ENCODE data around the gene TSPEAR. TPM values are rescaled to one million over a fixed set of nuclear protein-coding genes. Genes with fewer than 3 reads are reported as not detected.
"Not testable (repeated sequence)": the region's sequence is repeated elsewhere in the genome, so short reads cannot be mapped to it uniquely, and the experiment has no call there.

TSPEAR gene
- total RNA-seq, 4 donors from 2014 or later, result under 0.01 to 0.23 TPM; not detected in 2

- no peak overlapping the region for H3K4me3 ChIP-seq
- intact Hi-C loops (cut with DNase I), result no loop called here
- 36% methylated on average over 9 of the region's 21 CpGs for WGBS
- peaks cover 0 to 25% (median 18%) of the 10 kb centered on the region in 4 donors for H3K9me3 ChIP-seq
- peaks cover 0 to 48% (median 0%) of the 10 kb centered on the region in 4 donors for H3K27me3 ChIP-seq
- peak; percentile 68 for DNase-seq (ENCODE audit: extremely low spot score)
- H3K36me3 ChIP-seq, result no peaks in the 10 kb centered on the region
- TF ChIP-seq POLR2AphosphoS5 (IDR thresholded peaks at IDR 0.05), result no peak
- no peak for TF ChIP-seq CTCF (IDR thresholded peaks at IDR 0.05)
- no peak for TF ChIP-seq EP300 (IDR thresholded peaks at IDR 0.05)
- no peak for TF ChIP-seq POLR2A (IDR thresholded peaks at IDR 0.05; ENCODE audit: low read depth)
- no peaks in the 10 kb centered on the region for H3K4me1 ChIP-seq
- H3K27ac ChIP-seq (replicated peaks in 1 of 4), result no peak overlapping the region
Observed at GRCh38 chr21:44574457-44575306, 136.7 kb downstream of the TSPEAR start.

GRCh38 chr21:44573630-44574456 lies 137.5 kb downstream of the TSPEAR start, which contains the start of gene KRTAP10-4:
Gene KRTAP10-4 (plus strand): TSS chr21:44573729. CDS start chr21:44573759, 30 bp downstream.
- H3K27ac ChIP-seq (replicated peaks in 1 of 4); intact Hi-C loops (cut with DNase I); H3K36me3 ChIP-seq; H3K4me1 ChIP-seq; H3K4me3 ChIP-seq: not testable (repeated sequence)
- DNase-seq (ENCODE audit: extremely low spot score), result peak; percentile 29
- 55% methylated on average over 8 of the region's 25 CpGs for WGBS
- peaks cover 0 to 49% (median 0%) of the 10 kb centered on the region in 4 donors for H3K27me3 ChIP-seq
- H3K9me3 ChIP-seq, result peaks cover 0 to 25% (median 18%) of the 10 kb centered on the region in 4 donors

- Histone ChIP-seq H3K36me3 (no peaks in the 10 kb centered on the region), H3K27ac (replicated peaks in 1 of 4) (no peak overlapping the region), H3K9me3 (peaks cover 0 to 25% (median 18%) of the 10 kb centered on the region in 4 donors), H3K4me1 (no peaks in the 10 kb centered on the region), H3K27me3 (peaks cover 0 to 56% (median 0%) of the 10 kb centered on the region in 4 donors), H3K4me3 (no peak overlapping the region)
- DNase-seq (ENCODE audit: extremely low spot score), result peak; percentile 62
- 87% methylated on average over 15 of the region's 15 CpGs for WGBS
- intact Hi-C loops (cut with DNase I), result no loop called here
- TF ChIP-seq POLR2AphosphoS5 (IDR thresholded peaks at IDR 0.05) (no peak), CTCF (IDR thresholded peaks at IDR 0.05) (no peak), EP300 (IDR thresholded peaks at IDR 0.05) (no peak), POLR2A (IDR thresholded peaks at IDR 0.05; ENCODE audit: low read depth) (no peak)
Observed at GRCh38 chr21:44572959-44573583, 138.3 kb downstream of the TSPEAR start.

- 89% methylated on average over 39 of the region's 40 CpGs for WGBS
- DNase-seq (ENCODE audit: extremely low spot score), result peak; percentile 62
- intact Hi-C loops (cut with DNase I), result no loop called here
- Histone ChIP-seq H3K9me3 (peaks cover 0 to 20% (median 13%) of the 10 kb centered on the region in 4 donors), H3K27me3 (peaks cover 0 to 58% (median 0%) of the 10 kb centered on the region in 4 donors), H3K36me3 (no peaks in the 10 kb centered on the region), H3K4me1 (no peaks in the 10 kb centered on the region), H3K4me3 (no peak overlapping the region), H3K27ac (replicated peaks in 1 of 4) (no peak overlapping the region)
- TF ChIP-seq POLR2AphosphoS5 (IDR thresholded peaks at IDR 0.05) (no peak), CTCF (IDR thresholded peaks at IDR 0.05) (no peak), POLR2A (IDR thresholded peaks at IDR 0.05; ENCODE audit: low read depth) (no peak), EP300 (IDR thresholded peaks at IDR 0.05) (no peak)
Observed at GRCh38 chr21:44571844-44572782, 139.3 kb downstream of the TSPEAR start.
